Vagina (tissue), 2 donors: ENCODE measurements around the gene TLCD3B. TPM values are rescaled to one million over a fixed set of nuclear protein-coding genes. Genes with fewer than 3 reads are reported as not detected.

Source experiments
- DNase-seq, 2 donors: peaks; one replicate each; pipeline ENCODE4 v3.0.0-alpha.2; 2017; ENCODE audit errors: extremely low spot score in 2 of 2
- H3K27ac ChIP-seq: fragments of 200-600 bp; sonication (generic); one replicate; pipeline ENCODE4 v1.5.1; 2019
- H3K27me3 ChIP-seq: fragments of 200-600 bp; sonication (generic); one replicate; pipeline ENCODE4 v1.5.1; 2019
- H3K36me3 ChIP-seq, 2 donors: fragments of 200-600 bp; sonication (generic); one replicate each; pipeline ENCODE4 v1.5.1; 2017 to 2019
- H3K4me1 ChIP-seq: fragments of 200-600 bp; sonication (generic); one replicate; pipeline ENCODE4 v1.5.1; 2019
- H3K4me3 ChIP-seq, 2 donors: fragments of 200-600 bp; sonication (generic); 1 replicate in 1 of 2; 2 replicates in 1 of 2; pipeline ENCODE4 v1.5.1; 2016 to 2019
- H3K9me3 ChIP-seq: fragments of 200-600 bp; sonication (generic); one replicate; pipeline ENCODE4 v1.5.1; 2019
- POLR2A ChIP-seq, 2 donors: fragments of 450-650 bp; IDR thresholded peaks; one replicate each; pipeline ENCODE4 v1.6.1; 2017; ENCODE audit warnings: antibody characterized with exemption in 2 of 2, mild to moderate bottlenecking in 2 of 2, moderate library complexity in 2 of 2
- POLR2AphosphoS5 ChIP-seq, 2 donors: sonication (generic); formaldehyde crosslinking; IDR thresholded peaks; one replicate each; pipeline ENCODE4 v1.9.0; 2017; ENCODE audit warnings: antibody characterized with exemption in 2 of 2, mild to moderate bottlenecking in 2 of 2, low read depth in 1 of 2; ENCODE audit not compliant: insufficient read depth in 1 of 2
- intact Hi-C: fragments of 100-400 bp; cut with DNase I; formaldehyde crosslinking; loops from one replicate; pipeline ENCODE4 v1.15.1; 2023
- total RNA-seq: library from RNA; depleted of rRNA; stranded (reverse); fragments of >200 nt; gene quantifications from one replicate; pipeline ENCODE4 v1.2.3, GENCODE V29; 2016
- TF ChIP-seq, protein P1 (sequence below), 3 experiments: fragments of 450-650 bp in 2 of 3; fragments of 200-600 bp in 1 of 3; sonication (generic) in 1 of 3; IDR thresholded peaks; one replicate each; pipeline ENCODE4 v1.5.1; 2017 to 2019; ENCODE audit warnings: antibody characterized with exemption in 3 of 3, mild to moderate bottlenecking in 2 of 3, moderate library complexity in 2 of 3

TLCD3B gene
- total RNA-seq, 1 donor from 2014 or later = 0.98 TPM

DNA sequence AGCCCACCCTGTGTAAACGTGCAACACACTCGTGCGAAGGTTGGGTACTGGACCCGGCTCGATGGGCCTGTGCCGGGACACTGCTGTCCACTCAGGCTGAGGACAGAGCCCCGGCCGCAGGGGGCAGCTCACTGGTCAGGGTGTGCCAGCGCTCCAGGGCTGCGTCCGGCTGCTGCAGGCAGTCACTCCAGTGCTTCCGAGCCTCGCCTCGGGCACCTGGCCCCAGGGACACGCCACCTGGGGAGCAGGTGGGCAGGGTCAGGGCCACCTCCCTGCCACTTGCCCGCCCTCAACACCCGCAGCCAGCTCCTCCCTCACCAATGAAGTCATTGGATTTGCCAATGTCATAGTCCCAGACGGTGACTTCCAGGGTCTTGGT is 25.0 kb downstream of the TLCD3B start:
- TF ChIP-seq POLR2A (IDR thresholded peaks at IDR 0.05) (no peak), POLR2AphosphoS5 (IDR thresholded peaks at IDR 0.05; ENCODE audit: insufficient read depth in 1 of 2, low read depth in 1 of 2) (no peak)
- TF ChIP-seq, protein P1, sequence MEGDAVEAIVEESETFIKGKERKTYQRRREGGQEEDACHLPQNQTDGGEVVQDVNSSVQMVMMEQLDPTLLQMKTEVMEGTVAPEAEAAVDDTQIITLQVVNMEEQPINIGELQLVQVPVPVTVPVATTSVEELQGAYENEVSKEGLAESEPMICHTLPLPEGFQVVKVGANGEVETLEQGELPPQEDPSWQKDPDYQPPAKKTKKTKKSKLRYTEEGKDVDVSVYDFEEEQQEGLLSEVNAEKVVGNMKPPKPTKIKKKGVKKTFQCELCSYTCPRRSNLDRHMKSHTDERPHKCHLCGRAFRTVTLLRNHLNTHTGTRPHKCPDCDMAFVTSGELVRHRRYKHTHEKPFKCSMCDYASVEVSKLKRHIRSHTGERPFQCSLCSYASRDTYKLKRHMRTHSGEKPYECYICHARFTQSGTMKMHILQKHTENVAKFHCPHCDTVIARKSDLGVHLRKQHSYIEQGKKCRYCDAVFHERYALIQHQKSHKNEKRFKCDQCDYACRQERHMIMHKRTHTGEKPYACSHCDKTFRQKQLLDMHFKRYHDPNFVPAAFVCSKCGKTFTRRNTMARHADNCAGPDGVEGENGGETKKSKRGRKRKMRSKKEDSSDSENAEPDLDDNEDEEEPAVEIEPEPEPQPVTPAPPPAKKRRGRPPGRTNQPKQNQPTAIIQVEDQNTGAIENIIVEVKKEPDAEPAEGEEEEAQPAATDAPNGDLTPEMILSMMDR (IDR thresholded peaks at IDR 0.05) = no peak
- H3K4me1 ChIP-seq = peaks cover 12% of the 10 kb centered on the region
- no peak overlapping the region for H3K4me3 ChIP-seq
- intact Hi-C loops = loop anchor here (10.0 kb wide), 1 partner anchor 81 kb away; the partner anchor contains the start of gene KCTD13
- DNase-seq = no peak
- peaks cover 4% of the 10 kb centered on the region for H3K27me3 ChIP-seq
- peaks cover 0 to 6% of the 10 kb centered on the region in 2 donors for H3K36me3 ChIP-seq
- no peaks in the 10 kb centered on the region for H3K9me3 ChIP-seq
- H3K27ac ChIP-seq = no peak overlapping the region

DNA sequence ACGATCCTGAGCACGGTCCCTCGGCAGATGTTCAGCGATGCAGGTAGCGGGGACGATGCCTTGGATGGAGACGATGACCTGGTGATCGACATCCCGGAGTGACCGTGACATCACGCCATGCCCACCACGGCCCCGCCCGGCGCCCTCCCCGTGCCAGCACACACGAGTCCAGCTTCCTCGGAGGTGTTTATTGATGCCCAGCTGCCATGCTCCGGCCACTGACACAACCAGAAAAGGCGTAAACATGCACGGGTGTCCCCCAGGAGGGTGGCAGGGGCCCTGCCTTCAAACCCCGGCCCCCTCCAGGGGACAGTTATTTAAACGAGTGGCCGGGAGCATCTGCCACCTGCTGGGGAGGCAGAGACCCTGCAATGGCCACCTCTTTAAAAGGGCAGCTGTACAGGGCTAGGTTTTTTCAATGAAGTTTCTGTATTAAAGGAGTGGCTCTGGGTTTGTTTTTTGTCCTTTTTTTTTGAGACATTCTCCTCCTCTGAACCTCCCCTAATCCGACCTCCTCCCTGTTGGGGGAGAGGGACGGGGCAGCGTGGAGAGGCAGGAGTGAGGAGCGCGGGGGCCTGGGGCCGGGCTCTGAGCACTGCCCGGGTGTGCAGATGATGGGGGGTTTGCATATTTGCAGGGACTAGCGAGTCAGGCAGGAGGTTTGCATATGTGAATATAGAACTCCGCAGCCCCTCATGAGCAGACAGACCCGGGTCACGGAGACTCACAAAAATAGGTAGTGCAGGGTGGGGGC is 25.6 kb downstream of the TLCD3B start:
- Histone ChIP-seq H3K4me3 (no peak overlapping the region), H3K4me1 (peaks cover 6% of the 10 kb centered on the region), H3K27ac (no peak overlapping the region), H3K27me3 (peaks cover 4% of the 10 kb centered on the region), H3K36me3 (peaks cover 0 to 11% of the 10 kb centered on the region in 2 donors), H3K9me3 (no peaks in the 10 kb centered on the region)
- TF ChIP-seq POLR2A (IDR thresholded peaks at IDR 0.05) (no peak), POLR2AphosphoS5 (IDR thresholded peaks at IDR 0.05; ENCODE audit: insufficient read depth in 1 of 2, low read depth in 1 of 2) (peak in 1 of 2 donors; percentile 15)
- TF ChIP-seq, protein P1 (IDR thresholded peaks at IDR 0.05) = peak in 2 of 3 experiments; percentile 52 to 70
- no peak for DNase-seq
- intact Hi-C loops = loop anchor here (10.0 kb wide), 1 partner anchor 81 kb away; the partner anchor contains the start of gene KCTD13

DNA sequence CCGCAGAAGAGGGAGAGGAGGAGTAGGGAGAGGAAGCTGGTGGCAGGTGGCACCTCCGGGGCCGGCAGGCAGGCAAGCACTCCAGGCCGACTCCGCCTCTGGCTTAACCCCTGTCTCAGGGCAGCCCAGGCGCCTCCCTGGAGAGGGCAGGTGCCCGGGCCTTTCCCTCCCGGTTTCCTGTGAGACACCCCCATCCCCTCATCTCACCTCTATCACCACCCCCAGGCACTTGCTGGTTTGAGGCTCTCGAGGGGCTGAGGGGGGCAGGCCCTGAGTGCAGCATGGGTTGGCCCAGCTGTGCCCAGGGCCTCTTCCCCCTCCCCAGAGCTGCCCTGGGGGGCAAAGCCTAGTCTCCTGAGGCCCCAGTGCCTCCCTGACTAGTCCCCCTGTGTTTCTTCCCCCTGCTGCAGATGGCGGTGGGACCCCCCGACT is 26.2 kb downstream of the TLCD3B start:
- TF ChIP-seq, protein P1 (IDR thresholded peaks at IDR 0.05) = no peak
- no peak for TF ChIP-seq POLR2A (IDR thresholded peaks at IDR 0.05)
- no peak for TF ChIP-seq POLR2AphosphoS5 (IDR thresholded peaks at IDR 0.05; ENCODE audit: insufficient read depth in 1 of 2, low read depth in 1 of 2)
- intact Hi-C loops = loop anchor here (10.0 kb wide), 1 partner anchor 80 kb away; the partner anchor contains the start of gene KCTD13
- H3K4me3 ChIP-seq = no peak overlapping the region

DNA sequence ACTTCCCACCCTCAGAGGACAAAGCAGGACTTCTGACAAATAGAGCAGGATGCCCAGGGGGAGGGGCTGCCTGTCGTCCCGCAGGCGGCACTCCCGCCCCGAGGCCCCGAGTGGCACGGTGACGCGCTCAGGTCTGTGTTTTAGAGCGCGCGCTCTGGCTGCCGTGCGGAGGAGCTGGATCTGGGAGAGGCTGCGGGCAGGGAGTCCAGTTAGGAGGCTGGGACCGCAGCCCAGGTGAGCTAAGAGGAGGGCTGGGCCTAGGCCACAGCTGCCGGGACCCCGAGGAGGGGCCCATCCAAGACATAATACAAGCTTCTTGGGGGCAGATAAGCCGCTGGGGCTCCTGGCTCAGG is 26.7 kb downstream of the TLCD3B start:
- TF ChIP-seq, protein P1 (IDR thresholded peaks at IDR 0.05) = no peak
- TF ChIP-seq POLR2AphosphoS5 (IDR thresholded peaks at IDR 0.05; ENCODE audit: insufficient read depth in 1 of 2, low read depth in 1 of 2) (no peak), POLR2A (IDR thresholded peaks at IDR 0.05) (no peak)
- Histone ChIP-seq H3K9me3 (no peaks in the 10 kb centered on the region), H3K36me3 (peaks cover 0 to 15% of the 10 kb centered on the region in 2 donors), H3K27ac (no peak overlapping the region), H3K4me1 (no peaks in the 10 kb centered on the region), H3K27me3 (peaks cover 4% of the 10 kb centered on the region), H3K4me3 (no peak overlapping the region)
- intact Hi-C loops = loop anchor here (10.0 kb wide), 1 partner anchor 80 kb away; the partner anchor contains the start of gene KCTD13
- no peak for DNase-seq

More for the DNA sequence above, 26.2 kb downstream of the TLCD3B start:
- Histone ChIP-seq H3K4me1 (no peaks in the 10 kb centered on the region), H3K27me3 (peaks cover 4% of the 10 kb centered on the region), H3K9me3 (no peaks in the 10 kb centered on the region), H3K36me3 (peaks cover 0 to 15% of the 10 kb centered on the region in 2 donors), H3K27ac (no peak overlapping the region)
- DNase-seq = no peak
